GM19468 (cell line): ENCODE data around the gene CBLC.
A peak's percentile ranks its signal among the peaks of the same experiment; 100 is the strongest.

ENCODE experiments used
- ATAC-seq: cut with Tn5 transposase; IDR thresholded peaks from one replicate; pipeline ENCODE4 v1.9.1; 2021; ENCODE audit warnings: mild to moderate bottlenecking, moderate library complexity, moderate number of reproducible peaks; ENCODE audit not compliant: unreplicated experiment; ENCODE audit errors: extremely low read depth

Gene CBLC

GRCh38 chr19:44745887-44746600 is 31.6 kb upstream of the CBLC start:
- ATAC-seq = no peak

- no peak for ATAC-seq
These were observed 31.1 kb upstream of the CBLC start for GRCh38 chr19:44746616-44746945.

- no peak for ATAC-seq
These were observed 30.5 kb upstream of the CBLC start for GRCh38 chr19:44746946-44747738.

GRCh38 chr19:44747739-44748425 is 29.8 kb upstream of the CBLC start:
- no peak for ATAC-seq

GRCh38 chr19:44748426-44749254 is 29.1 kb upstream of the CBLC start, which contains the start of gene BCL3:
Gene BCL3 (plus strand): TSS chr19:44748708. CDS start chr19:44748791, 83 bp downstream.
- ATAC-seq = no peak

GRCh38 chr19:44749292-44749691 is 28.4 kb upstream of the CBLC start:
- no peak for ATAC-seq

- ATAC-seq = no peak
These were observed 27.7 kb upstream of the CBLC start for GRCh38 chr19:44749994-44750393.

GRCh38 chr19:44752123-44752815 is 25.4 kb upstream of the CBLC start:
- no peak for ATAC-seq

GRCh38 chr19:44752816-44753625 is 24.7 kb upstream of the CBLC start:
- peak; percentile 42 for ATAC-seq

- ATAC-seq = no peak
These were observed 24.1 kb upstream of the CBLC start for GRCh38 chr19:44753626-44753931.

- no peak for ATAC-seq
These were observed 23.5 kb upstream of the CBLC start for GRCh38 chr19:44753932-44754749.

- no peak for ATAC-seq
These were observed 23.0 kb upstream of the CBLC start for GRCh38 chr19:44754750-44755080.

GRCh38 chr19:44755219-44755618 is 22.5 kb upstream of the CBLC start:
- ATAC-seq = no peak

- ATAC-seq = no peak
These were observed 21.6 kb upstream of the CBLC start for GRCh38 chr19:44756089-44756562.

- no peak for ATAC-seq
These were observed 20.5 kb upstream of the CBLC start for GRCh38 chr19:44757057-44757734.

- ATAC-seq = no peak
These were observed 19.8 kb upstream of the CBLC start for GRCh38 chr19:44757735-44758505.

- no peak for ATAC-seq
These were observed 19.1 kb upstream of the CBLC start for GRCh38 chr19:44758596-44758995.
